NOMO-1 treated with dmso at 0.1 percent for 144 hours (cell line): ENCODE results near the gene LEKR1.
"Not testable (repeated sequence)": the region's sequence is repeated elsewhere in the genome, so short reads cannot be mapped to it uniquely, and the experiment has no call there.

Experiments
- DNase-seq: peaks from one replicate; lab custom pipeline; 2025; ENCODE audit not compliant: unreplicated experiment; lab: John Stamatoyannopoulos, UW

Gene LEKR1

DNA sequence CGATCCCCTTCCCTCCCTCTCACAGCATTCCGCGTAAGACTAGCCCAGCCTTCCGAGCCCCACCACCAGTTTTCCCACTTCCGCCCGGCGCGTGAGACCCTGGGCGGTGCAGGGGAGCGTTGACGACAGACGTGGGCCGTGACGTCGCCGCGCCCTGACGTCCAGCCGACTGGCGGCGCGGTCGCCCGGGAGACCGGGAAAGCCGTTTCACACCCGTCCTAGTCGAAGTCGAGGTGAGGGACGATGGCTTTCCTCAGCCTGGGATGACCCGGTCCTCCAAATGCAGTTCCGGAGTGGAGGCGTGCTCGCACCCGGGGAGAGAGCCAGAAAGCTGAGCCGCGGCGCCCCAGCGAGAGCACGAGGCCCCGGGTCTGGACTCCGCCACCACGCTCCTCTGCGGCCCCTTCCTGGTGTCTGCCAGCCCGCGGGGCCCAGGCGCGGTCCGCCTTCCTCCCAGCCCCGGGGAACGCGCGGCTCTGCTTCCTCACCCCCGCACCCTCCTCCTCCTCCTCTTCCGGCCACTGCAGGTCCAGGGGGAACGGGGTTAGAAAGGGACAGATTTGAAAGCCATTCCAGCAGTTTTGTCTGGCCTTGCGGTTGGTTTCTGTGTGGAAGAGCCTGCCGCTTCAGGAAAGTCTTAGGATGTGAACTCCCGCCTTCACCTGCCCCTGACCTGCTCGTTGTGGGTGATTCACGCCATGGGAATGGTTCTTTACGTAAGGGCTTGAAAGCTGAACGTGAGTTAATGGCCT is at the start of gene LEKR1:
TSS of gene LEKR1 (plus strand) at position 210 of the 752 bp plus-strand sequence. CDS start 2,977 bp downstream, outside the sequence.
- peak; percentile 87 for DNase-seq

- no peak for DNase-seq
Measured at GRCh38 chr3:156776871-156777270, 49.3 kb upstream of the LEKR1 start.

- DNase-seq, result no peak
Measured at GRCh38 chr3:156781310-156782230, 44.6 kb upstream of the LEKR1 start.

- DNase-seq, result no peak
Measured at GRCh38 chr3:156782319-156782718, 43.8 kb upstream of the LEKR1 start.

DNA sequence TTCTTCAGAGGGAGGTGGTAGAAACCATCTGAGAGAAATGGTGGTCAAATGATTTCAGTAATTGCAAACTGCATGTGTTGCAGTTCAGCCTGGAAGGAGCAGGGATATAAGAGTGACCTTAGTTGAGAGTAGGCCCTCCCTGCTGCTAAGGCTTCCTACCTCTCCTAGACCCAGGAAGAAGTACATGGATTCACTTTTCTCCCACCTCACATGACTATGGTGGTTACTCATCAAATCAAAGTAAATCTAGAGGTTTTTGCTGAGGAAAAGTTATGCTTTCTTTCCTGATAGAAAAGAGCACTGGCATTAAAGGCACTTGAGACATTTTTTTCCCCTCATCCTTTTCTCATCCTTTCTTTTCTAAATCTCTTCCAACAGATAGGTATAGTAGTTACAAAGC is 43.2 kb upstream of the LEKR1 start:
- no peak for DNase-seq

- DNase-seq, result no peak
Measured at GRCh38 chr3:156787001-156787400, 39.2 kb upstream of the LEKR1 start.

- no peak for DNase-seq
Measured at GRCh38 chr3:156787926-156788663, 38.1 kb upstream of the LEKR1 start.

- DNase-seq, result no peak
Measured at GRCh38 chr3:156788846-156789245, 37.3 kb upstream of the LEKR1 start.

- no peak for DNase-seq
Measured at GRCh38 chr3:156790156-156790555, 36.0 kb upstream of the LEKR1 start.

- DNase-seq, result no peak
Measured at GRCh38 chr3:156792114-156792513, 34.0 kb upstream of the LEKR1 start.

DNA sequence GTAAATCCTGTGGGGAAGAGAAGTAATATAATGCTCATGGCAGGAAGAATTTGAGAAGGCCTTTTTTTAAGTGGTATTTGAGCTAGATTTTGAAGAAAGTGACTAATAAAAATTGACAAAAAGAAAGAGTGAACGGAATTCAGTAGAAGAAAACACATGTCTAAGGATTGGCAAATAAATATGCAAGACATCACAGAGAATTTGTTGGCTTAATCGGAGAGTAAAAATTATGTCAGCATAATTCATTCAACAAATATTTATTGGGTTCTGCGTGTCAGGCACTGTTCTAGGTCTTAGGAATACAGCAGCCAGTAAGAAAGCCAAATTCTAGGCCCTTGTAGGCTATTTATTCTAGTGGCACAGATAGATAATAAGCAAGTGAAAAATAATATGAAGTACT is 33.6 kb upstream of the LEKR1 start:
- no peak for DNase-seq

GRCh38 chr3:156792945-156793344 is 33.2 kb upstream of the LEKR1 start:
- no peak for DNase-seq

DNA sequence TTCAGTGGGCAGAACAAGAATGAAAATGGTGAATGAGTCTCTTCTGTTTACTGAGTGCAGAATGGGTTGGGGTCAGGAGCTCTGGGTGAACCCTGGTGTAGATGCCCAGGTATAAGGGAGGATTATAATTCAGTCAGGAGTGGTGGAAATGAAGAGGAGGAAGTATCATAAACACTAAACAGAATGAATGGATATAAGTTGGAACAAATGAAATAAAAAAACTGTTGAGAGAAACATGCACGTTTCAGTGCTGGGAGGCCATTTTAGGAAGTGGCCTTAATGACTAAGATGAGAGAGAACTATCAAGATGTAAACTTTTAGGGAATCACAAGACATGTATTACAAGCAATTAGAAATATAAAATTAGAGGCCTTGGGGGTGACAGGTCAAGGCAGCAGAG is 32.8 kb upstream of the LEKR1 start:
- no peak for DNase-seq

DNA sequence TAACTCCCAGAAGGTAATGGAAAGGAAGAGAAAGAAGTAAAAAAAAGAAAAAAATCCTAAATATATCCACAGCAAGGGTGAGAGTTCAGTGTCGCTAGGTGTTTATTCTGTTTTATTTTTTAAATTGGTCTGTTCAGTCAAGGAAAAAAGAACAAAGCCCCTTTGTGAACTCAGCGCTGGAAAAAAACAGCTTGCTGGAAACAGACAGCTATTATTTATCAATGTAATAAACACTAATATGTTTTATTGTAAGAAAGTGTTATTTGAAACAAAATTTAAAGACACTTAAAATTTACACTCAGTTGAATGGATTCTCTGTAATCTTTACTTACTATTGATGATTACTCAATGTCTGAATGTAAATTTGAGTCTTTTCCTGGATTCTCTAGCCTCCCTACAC is 32.3 kb upstream of the LEKR1 start:
- no peak for DNase-seq

DNA sequence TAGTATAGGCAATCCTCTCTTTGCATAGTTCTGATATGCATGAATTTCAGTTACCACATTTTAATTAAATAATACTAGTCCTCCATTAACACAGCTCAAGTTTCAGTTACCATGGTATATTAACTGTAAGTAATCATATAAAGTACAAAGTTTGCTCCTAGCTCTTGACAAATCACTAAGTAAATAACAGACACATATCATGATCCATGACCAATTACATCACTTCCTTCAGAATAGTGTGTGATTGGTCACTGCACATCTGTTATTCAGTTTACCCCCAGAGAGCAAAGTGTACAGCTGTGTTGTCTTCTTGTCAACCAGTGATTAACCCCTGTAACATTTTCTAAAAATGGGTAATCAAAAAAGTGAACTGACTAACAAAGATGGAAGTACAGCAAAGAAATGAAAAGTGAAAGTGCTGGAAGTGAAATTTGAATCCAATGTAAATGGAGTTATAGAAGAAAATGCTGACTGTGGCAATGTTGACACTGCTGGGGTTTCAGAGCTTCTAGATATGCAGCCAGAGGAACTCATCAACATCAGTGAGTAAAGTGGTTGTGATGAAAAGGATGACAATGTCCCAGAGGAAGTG is 30.2 kb upstream of the LEKR1 start:
- no peak for DNase-seq

- DNase-seq, result no peak
Measured at GRCh38 chr3:156797368-156797767, 28.8 kb upstream of the LEKR1 start.

DNA sequence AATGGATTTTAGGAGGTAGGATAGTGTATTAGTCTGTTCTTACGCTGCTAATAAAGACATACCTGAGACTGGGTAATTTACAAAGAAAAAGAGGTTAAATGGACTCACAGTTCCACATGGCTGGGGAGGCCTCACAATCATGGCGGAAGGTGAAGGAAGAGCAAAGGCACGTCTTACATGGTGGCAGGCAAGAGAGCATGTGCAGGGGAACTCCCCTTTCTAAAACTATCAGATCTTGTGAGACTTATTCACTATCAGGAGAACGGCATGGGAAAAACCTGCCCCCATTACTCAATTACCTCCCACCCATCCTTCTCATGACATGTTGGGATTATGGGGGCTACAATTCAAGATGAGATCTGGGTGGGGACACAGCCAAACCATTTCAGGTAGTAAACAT is 25.9 kb upstream of the LEKR1 start:
- DNase-seq, result not testable (repeated sequence)

GRCh38 chr3:156801746-156802145 is 24.4 kb upstream of the LEKR1 start:
- no peak for DNase-seq

GRCh38 chr3:156802821-156803606 is 23.1 kb upstream of the LEKR1 start:
- no peak for DNase-seq
